Activated CD8-positive, alpha-beta memory T cell treated with anti-CD3 and anti-CD28 coated beads for 1 hour (primary cell): Measurements from ENCODE around the gene AP1M1.

Experiments used
- DNase-seq, 2 donors: peaks; one replicate each; pipeline ENCODE4 v3.0.0-alpha.2; 2020; ENCODE audit warnings: low read depth in 1 of 2; ENCODE audit errors: extremely low read depth in 1 of 2

The AP1M1 gene

DNA sequence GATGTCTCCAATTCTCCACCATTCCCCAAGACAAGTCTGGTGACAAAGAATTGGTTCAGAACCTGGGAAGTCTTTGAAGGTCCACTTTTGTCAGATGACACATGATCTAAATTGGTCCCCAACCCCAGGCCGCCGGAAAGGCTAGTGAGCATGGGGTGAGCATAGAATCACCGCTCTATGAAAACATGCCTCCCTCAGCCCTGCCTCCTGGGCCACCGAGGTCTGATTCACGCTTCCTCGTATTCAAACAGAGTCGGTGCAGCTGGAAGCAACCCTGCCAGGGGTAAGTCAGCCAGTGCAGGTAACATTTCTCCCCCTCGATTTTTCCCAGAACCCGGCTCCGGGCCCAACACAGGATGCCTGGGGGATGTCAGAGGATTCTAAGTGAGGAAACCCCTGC is 93.0 kb downstream of the AP1M1 start:
- DNase-seq: no peak

- DNase-seq: no peak
Measured at GRCh38 chr19:16293118-16294091, 95.7 kb downstream of the AP1M1 start.

DNA sequence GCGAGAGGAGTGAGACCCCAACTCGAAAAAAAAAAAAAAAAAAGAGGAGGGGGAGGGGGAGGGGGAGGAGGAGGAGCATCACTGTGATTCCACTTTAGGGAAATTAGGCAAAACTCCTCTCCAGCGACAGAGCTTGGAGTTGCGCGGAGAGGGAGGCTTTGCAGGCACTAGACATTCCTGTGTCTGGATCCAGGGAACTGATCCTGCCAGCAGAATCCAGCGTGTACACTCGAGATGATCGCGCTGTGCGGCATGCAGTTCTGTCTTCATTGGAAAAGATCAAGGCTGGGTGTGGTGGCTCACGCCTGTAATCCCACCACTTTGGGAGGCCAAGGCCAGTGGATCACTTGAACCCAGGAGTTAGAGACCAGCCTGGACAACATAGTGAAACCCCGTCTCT is 97.3 kb downstream of the AP1M1 start:
- no peak for DNase-seq
